ENCODE data around the gene CALML6.

CALML6 gene

DNA sequence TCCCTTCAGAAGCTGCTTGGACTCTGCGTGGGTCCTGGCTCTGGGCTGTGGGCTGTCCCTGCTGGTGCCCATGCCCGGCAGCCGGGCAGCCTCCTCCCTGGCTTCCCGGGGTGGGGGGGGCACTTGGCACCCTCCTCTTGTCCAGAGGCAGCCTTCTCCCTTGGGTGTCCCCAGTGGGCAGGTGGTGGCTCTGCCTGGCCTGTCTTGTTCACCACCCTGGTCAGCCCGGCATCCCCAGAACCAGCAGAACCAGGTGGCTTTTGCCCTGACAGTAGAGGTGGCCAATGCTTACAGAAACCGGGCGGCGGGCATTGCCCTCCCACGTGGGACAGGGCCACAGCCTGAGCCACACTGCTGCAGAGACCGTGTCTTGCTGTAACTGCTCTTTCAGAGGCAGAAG, 50.5 kb downstream of the CALML6 start:
- DNase-seq (ENCODE audit: low read depth), result no peak

- DNase-seq (ENCODE audit: low read depth), result no peak
Observed at GRCh38 chr1:1966071-1966740, 51.1 kb downstream of the CALML6 start.

All from T follicular helper cell (primary cell).